ENCODE data around the gene COL9A1. TPM values are rescaled to one million over a fixed set of nuclear protein-coding genes. Genes with fewer than 3 reads are reported as not detected.

Gene COL9A1
- total and polyA plus RNA-seq, 2 of the 4 experiments (the other 2 are of a cell fraction): not detected

- no peak overlapping the region for H3K4me3 ChIP-seq (ENCODE audit: insufficient read depth, low read depth, low read length)
- no peaks in the 10 kb centered on the region for H3K9me1 ChIP-seq (ENCODE audit: insufficient read depth, low read length)
- H3K27me3 ChIP-seq (ENCODE audit: control insufficient read depth, insufficient read depth, low read length): no peaks in the 10 kb centered on the region
- DNase-seq (no peak), ATAC-seq (ENCODE audit: low read depth) (no peak)
- no peak overlapping the region for H3K23ac ChIP-seq (ENCODE audit: low read depth, low read length)
- no peak overlapping the region for H2BK15ac ChIP-seq (ENCODE audit: low read depth, low read length)
- ChIA-PET POLR2A (ENCODE audit: unreplicated experiment) (no interaction called here), CTCF (interaction anchor here (0.8 kb wide), 1 partner anchor 12 kb away, joined by 3 read pairs; no protein-coding TSS in a partner anchor)
- H4K20me1 ChIP-seq (ENCODE audit: insufficient read depth, low read length): no peaks in the 10 kb centered on the region
- no peak overlapping the region for H3K9ac ChIP-seq (ENCODE audit: low read depth, low read length)
- no peak overlapping the region for H3K4me2 ChIP-seq (ENCODE audit: low read depth, low read length)
- H4K91ac ChIP-seq (ENCODE audit: insufficient read depth, low read depth, low read length): no peak overlapping the region
- no peak overlapping the region for H2AK9ac ChIP-seq (replicated peaks; ENCODE audit: low read depth, low read length, poor library complexity)
- no peaks in the 10 kb centered on the region for H3K79me1 ChIP-seq (ENCODE audit: low read depth in 1 of 2, low read length in 2 of 2)
- in situ Hi-C loops (cut with MboI; ENCODE audit: low sequenced_read_pairs): no loop called here
- H3K27ac ChIP-seq (ENCODE audit: insufficient read depth, low read length): no peak overlapping the region
- H3K36me3 ChIP-seq (ENCODE audit: control insufficient read depth, insufficient read depth, low read length): no peaks in the 10 kb centered on the region
- no peaks in the 10 kb centered on the region for H3K4me1 ChIP-seq (ENCODE audit: control insufficient read depth, insufficient read depth, low read length)
- H3K4ac ChIP-seq (ENCODE audit: low read depth, low read length): no peak overlapping the region
- no peak overlapping the region for H3K56ac ChIP-seq (ENCODE audit: extremely low read depth, insufficient read depth, low read length)
- no peak overlapping the region for H3K14ac ChIP-seq (replicated peaks; ENCODE audit: low read depth, low read length)
- intact Hi-C loops (cut with micrococcal nuclease): no loop called here
- H4K8ac ChIP-seq (ENCODE audit: low read depth in 2 of 2, low read length in 2 of 2): no peak overlapping the region
- no peak overlapping the region for H2BK120ac ChIP-seq (ENCODE audit: low read depth, low read length)
- H2BK20ac ChIP-seq (ENCODE audit: low read depth, low read length): no peak overlapping the region
- dilution Hi-C loops (cut with HindIII; ENCODE audit: low sequenced_read_pairs, unreplicated experiment): no loop called here
- no peak overlapping the region for H4K5ac ChIP-seq (ENCODE audit: low read depth, low read length)
- no peaks in the 10 kb centered on the region for H3K9me3 ChIP-seq (ENCODE audit: control insufficient read depth, insufficient read depth, low read length)
- BruUV-seq (replicated peaks): no TSS peak
- H3K18ac ChIP-seq (ENCODE audit: low read depth, low read length): no peak overlapping the region
- H2AK5ac ChIP-seq (ENCODE audit: low read depth, low read length): no peak overlapping the region
- TF ChIP-seq FOS (IDR thresholded peaks at IDR 0.05; ENCODE audit: low read depth, low read length) (no peak), RFX5 (IDR thresholded peaks at IDR 0.05; ENCODE audit: low read depth, low read length) (no peak), RCOR1 (IDR thresholded peaks at IDR 0.05; ENCODE audit: insufficient replicate concordance, low read length) (no peak), BHLHE40 (IDR thresholded peaks at IDR 0.05; ENCODE audit: low read depth, low read length) (no peak), CEBPB (IDR thresholded peaks at IDR 0.05; ENCODE audit: low read depth, low read length) (no peak), MAZ (IDR thresholded peaks at IDR 0.05; ENCODE audit: borderline replicate concordance, low read depth, low read length) (no peak), ELK1 (IDR thresholded peaks at IDR 0.05; ENCODE audit: borderline replicate concordance, low read depth, low read length) (no peak), POLR2A (IDR thresholded peaks at IDR 0.05; ENCODE audit: low read depth, low read length) (no peak), SMC3 (IDR thresholded peaks at IDR 0.05; ENCODE audit: low read depth, low read length) (no peak), MXI1 (IDR thresholded peaks at IDR 0.05; ENCODE audit: borderline replicate concordance, low read depth, low read length) (no peak), NFE2L2 (IDR thresholded peaks at IDR 0.05; ENCODE audit: low read depth, low read length) (no peak), MAFK (IDR thresholded peaks at IDR 0.05; ENCODE audit: low read depth, low read length) (no peak), RAD21 (IDR thresholded peaks at IDR 0.05; ENCODE audit: low read length) (no peak)
- TF ChIP-seq, protein P1, sequence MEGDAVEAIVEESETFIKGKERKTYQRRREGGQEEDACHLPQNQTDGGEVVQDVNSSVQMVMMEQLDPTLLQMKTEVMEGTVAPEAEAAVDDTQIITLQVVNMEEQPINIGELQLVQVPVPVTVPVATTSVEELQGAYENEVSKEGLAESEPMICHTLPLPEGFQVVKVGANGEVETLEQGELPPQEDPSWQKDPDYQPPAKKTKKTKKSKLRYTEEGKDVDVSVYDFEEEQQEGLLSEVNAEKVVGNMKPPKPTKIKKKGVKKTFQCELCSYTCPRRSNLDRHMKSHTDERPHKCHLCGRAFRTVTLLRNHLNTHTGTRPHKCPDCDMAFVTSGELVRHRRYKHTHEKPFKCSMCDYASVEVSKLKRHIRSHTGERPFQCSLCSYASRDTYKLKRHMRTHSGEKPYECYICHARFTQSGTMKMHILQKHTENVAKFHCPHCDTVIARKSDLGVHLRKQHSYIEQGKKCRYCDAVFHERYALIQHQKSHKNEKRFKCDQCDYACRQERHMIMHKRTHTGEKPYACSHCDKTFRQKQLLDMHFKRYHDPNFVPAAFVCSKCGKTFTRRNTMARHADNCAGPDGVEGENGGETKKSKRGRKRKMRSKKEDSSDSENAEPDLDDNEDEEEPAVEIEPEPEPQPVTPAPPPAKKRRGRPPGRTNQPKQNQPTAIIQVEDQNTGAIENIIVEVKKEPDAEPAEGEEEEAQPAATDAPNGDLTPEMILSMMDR (conservative IDR thresholded peaks at IDR 0.05; ENCODE audit: low read depth, low read length): no peak
- TF ChIP-seq, protein P2, sequence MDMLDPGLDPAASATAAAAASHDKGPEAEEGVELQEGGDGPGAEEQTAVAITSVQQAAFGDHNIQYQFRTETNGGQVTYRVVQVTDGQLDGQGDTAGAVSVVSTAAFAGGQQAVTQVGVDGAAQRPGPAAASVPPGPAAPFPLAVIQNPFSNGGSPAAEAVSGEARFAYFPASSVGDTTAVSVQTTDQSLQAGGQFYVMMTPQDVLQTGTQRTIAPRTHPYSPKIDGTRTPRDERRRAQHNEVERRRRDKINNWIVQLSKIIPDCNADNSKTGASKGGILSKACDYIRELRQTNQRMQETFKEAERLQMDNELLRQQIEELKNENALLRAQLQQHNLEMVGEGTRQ (IDR thresholded peaks at IDR 0.05; ENCODE audit: low read depth, low read length): no peak
- no peak overlapping the region for H2AFZ ChIP-seq (replicated peaks; ENCODE audit: low read length, poor library complexity)
- no peak overlapping the region for H2BK5ac ChIP-seq (ENCODE audit: low read depth, low read length, poor library complexity, severe bottlenecking)
These were observed 131.6 kb downstream of the COL9A1 start for GRCh38 chr6:70171236-70171635.
